NT2/D1 (cell line): ENCODE results near the gene LARGE1.

Experiments
- SUZ12 ChIP-seq: IDR thresholded peaks from 2 replicates; pipeline ENCODE4 v1.6.1; 2011; ENCODE audit not compliant: insufficient read length, insufficient read depth; ENCODE audit errors: extremely low read depth
- YY1 ChIP-seq: IDR thresholded peaks from 2 replicates; pipeline ENCODE4 v1.6.1; 2011; ENCODE audit not compliant: insufficient read length, insufficient read depth
- ZNF274 ChIP-seq: IDR thresholded peaks from 2 replicates; pipeline ENCODE4 v1.6.1; 2011; ENCODE audit warnings: mild to moderate bottlenecking, low read depth, low read length

DNA sequence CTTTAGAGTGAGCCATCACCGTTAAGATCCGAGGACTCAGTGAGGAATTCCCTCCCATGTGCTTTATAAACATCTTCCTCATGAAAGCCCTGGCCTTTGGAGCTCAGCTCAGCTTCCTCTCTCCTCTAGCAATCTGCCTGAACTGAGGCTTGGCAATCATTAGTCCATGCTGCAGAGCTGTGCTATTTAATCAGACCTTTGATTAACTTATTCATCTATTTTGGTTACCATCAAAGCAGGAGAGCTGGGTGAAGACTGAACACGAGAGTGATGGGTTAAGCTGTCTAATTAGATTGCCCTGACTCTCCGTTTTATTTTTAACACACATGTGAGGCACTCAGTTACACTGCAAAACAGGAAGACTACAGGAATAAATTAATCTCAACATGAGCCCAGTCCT, 351.3 kb downstream of the LARGE1 start:
- TF ChIP-seq SUZ12, result no peak
- TF ChIP-seq ZNF274, result no peak
- TF ChIP-seq YY1, result no peak
